Neuron (in vitro differentiated cells): Measurements from ENCODE around the gene ZNF76.

Experiments used
- H2AFZ ChIP-seq: one replicate; pipeline ENCODE4 v1.6.1; 2013; ENCODE audit warnings: low read depth, mild to moderate bottlenecking, inconsistent platforms, low read length, moderate library complexity
- H3K27me3 ChIP-seq: one replicate; pipeline ENCODE4 v1.6.1; 2013; ENCODE audit warnings: low read length; ENCODE audit not compliant: insufficient read depth
- H3K36me3 ChIP-seq: one replicate; pipeline ENCODE4 v1.6.1; 2013; ENCODE audit warnings: low read length; ENCODE audit not compliant: insufficient read depth
- H3K4me1 ChIP-seq: one replicate; pipeline ENCODE4 v1.6.1; 2013; ENCODE audit warnings: low read length; ENCODE audit not compliant: insufficient read depth
- H3K4me3 ChIP-seq: 2 replicates; pipeline ENCODE4 v1.5.1; 2013; ENCODE audit warnings: mild to moderate bottlenecking, low read length, moderate library complexity
- H3K9me3 ChIP-seq: one replicate; pipeline ENCODE4 v1.6.1; 2013; ENCODE audit warnings: low read length

Gene ZNF76

DNA sequence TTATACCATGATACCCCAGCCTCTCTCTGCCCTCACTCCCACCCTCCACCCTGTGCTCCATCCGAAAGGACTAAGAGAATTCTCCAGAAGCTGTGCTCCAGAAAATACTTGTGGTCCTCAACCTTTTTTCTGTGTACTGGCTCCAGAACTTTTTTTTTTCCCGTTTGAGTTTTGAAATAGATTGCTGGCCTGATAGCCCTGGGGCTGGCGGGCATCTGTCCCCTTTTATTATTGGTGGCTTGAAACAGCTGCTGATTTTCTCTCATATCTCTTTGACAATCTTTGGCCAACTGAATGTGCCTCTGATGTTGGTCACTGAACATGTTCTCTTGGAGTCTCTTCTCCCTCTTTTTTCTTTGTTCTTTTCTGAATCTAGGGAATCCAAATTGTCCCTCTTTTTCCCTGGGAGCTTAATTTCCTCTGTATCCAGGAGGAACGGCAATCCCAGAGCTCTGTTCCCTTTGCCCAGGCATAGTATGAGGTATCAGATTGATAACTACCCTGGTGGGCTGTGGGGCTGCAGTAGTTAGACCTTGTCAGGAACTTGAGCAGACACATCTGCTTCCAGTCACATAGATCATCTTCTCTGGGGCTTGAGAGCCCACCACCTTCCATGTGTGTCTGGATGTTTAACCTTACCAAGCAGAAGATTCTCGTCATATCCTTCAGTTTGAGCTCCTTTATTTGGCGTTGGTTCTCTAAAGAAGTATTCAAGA, 84.5 kb downstream of the ZNF76 start:
- peaks cover 10% of the 10 kb centered on the region for H3K4me1 ChIP-seq
- H3K27me3 ChIP-seq = no peaks in the 10 kb centered on the region
- peak overlapping the region; percentile 89 for H3K4me3 ChIP-seq
- H2AFZ ChIP-seq = no peak overlapping the region
- no peaks in the 10 kb centered on the region for H3K9me3 ChIP-seq
- peaks cover 11% of the 10 kb centered on the region for H3K36me3 ChIP-seq
